ENCODE measurements around the gene MRPS25.

GRCh38 chr3:15102256-15102655 lies 37.1 kb upstream of the MRPS25 start:
- TF ChIP-seq EZH2 (IDR thresholded peaks at IDR 0.05; ENCODE audit: borderline replicate concordance, low read length) = no peak
- TF ChIP-seq CTCF (conservative IDR thresholded peaks at IDR 0.05 in 1 of 2, IDR thresholded peaks at IDR 0.05 in 1 of 2; ENCODE audit: extremely low read depth in 1 of 2, insufficient read depth in 1 of 2, low read depth in 1 of 2, low read length in 2 of 2) = no peak

All from mammary epithelial cell (primary cell).